Measurements from ENCODE around the gene SLC35C1. TPM values are rescaled to one million over a fixed set of nuclear protein-coding genes. Genes with fewer than 3 reads are reported as not detected.
"Not testable (repeated sequence)": the region's sequence is repeated elsewhere in the genome, so short reads cannot be mapped to it uniquely, and the experiment has no call there.

Gene SLC35C1
- total and polyA plus RNA-seq, 7 experiments from 2014 or later: 7.9 to 22.8 (median 13.9) TPM

- H3K9me3 Mint-ChIP-seq; DNase-seq; POLR2A ChIA-PET; H3K4me1 Mint-ChIP-seq; H3K4me3 ChIP-seq (ENCODE audit: low read length); H3K36me3 ChIP-seq (ENCODE audit: control insufficient read depth in 2 of 3, insufficient read depth in 3 of 3, low read length in 3 of 3); ATAC-seq; H3K9me3 ChIP-seq (ENCODE audit: control insufficient read depth in 2 of 3, low read length in 3 of 3); intact Hi-C loops (cut with micrococcal nuclease); H3K27me3 ChIP-seq (ENCODE audit: control insufficient read depth in 2 of 2, insufficient read depth in 2 of 2, low read length in 2 of 2); H3K27ac Mint-ChIP-seq; H3K4me3 Mint-ChIP-seq; H3K36me3 Mint-ChIP-seq; H3K27ac ChIP-seq (ENCODE audit: low read depth, low read length); H3K4me1 ChIP-seq (ENCODE audit: control insufficient read depth in 2 of 2, insufficient read depth in 2 of 2, low read length in 2 of 2): not testable (repeated sequence)
- CTCF ChIA-PET: interaction anchor here (0.7 to 1.6 kb wide), 2 partner anchors 8 to 731 kb away, joined by 4 read pairs; no protein-coding TSS in a partner anchor
- H3K27me3 Mint-ChIP-seq: peaks cover 0 to 41% (median 7%) of the 10 kb centered on the region in 5 donors
These were observed 21.5 kb downstream of the SLC35C1 start for GRCh38 chr11:45826492-45826891.

GRCh38 chr11:45827123-45827522 lies 22.2 kb downstream of the SLC35C1 start:
- CTCF ChIA-PET: no interaction called here
- no peaks in the 10 kb centered on the region for H3K36me3 ChIP-seq (ENCODE audit: control insufficient read depth in 2 of 3, insufficient read depth in 3 of 3, low read length in 3 of 3)
- intact Hi-C loops (cut with micrococcal nuclease): no loop called here

GRCh38 chr11:45828996-45829395 lies 24.0 kb downstream of the SLC35C1 start:
- Mint-ChIP-seq H3K4me1 (peaks cover 5 to 21% (median 5%) of the 10 kb centered on the region in 7 donors), H3K9me3 (peaks cover 0 to 9% (median 0%) of the 10 kb centered on the region in 11 donors), H3K4me3 (no peak overlapping the region), H3K36me3 (peaks cover 0 to 8% (median 0%) of the 10 kb centered on the region in 5 donors), H3K27me3 (peaks cover 0 to 37% (median 7%) of the 10 kb centered on the region in 5 donors), H3K27ac (no peak overlapping the region)
- no peaks in the 10 kb centered on the region for H3K9me3 ChIP-seq (ENCODE audit: control insufficient read depth in 2 of 3, low read length in 3 of 3)
- ChIA-PET CTCF (no interaction called here), POLR2A (no interaction called here)
- no peak overlapping the region for H3K4me3 ChIP-seq (ENCODE audit: low read length)
- H3K4me1 ChIP-seq (ENCODE audit: control insufficient read depth in 2 of 2, insufficient read depth in 2 of 2, low read length in 2 of 2): no peaks in the 10 kb centered on the region
- DNase-seq: no peak
- intact Hi-C loops (cut with micrococcal nuclease): no loop called here
- no peaks in the 10 kb centered on the region for H3K36me3 ChIP-seq (ENCODE audit: control insufficient read depth in 2 of 3, insufficient read depth in 3 of 3, low read length in 3 of 3)
- H3K27ac ChIP-seq (ENCODE audit: low read depth, low read length): no peak overlapping the region
- ATAC-seq: no peak
- no peaks in the 10 kb centered on the region for H3K27me3 ChIP-seq (ENCODE audit: control insufficient read depth in 2 of 2, insufficient read depth in 2 of 2, low read length in 2 of 2)

More at GRCh38 chr11:45827123-45827522, 22.2 kb downstream of the SLC35C1 start:
- Histone ChIP-seq H3K9me3 (ENCODE audit: control insufficient read depth in 2 of 3, low read length in 3 of 3) (no peaks in the 10 kb centered on the region), H3K4me1 (ENCODE audit: control insufficient read depth in 2 of 2, insufficient read depth in 2 of 2, low read length in 2 of 2) (no peaks in the 10 kb centered on the region), H3K27me3 (ENCODE audit: control insufficient read depth in 2 of 2, insufficient read depth in 2 of 2, low read length in 2 of 2) (no peaks in the 10 kb centered on the region), H3K4me3 (ENCODE audit: low read length) (no peak overlapping the region), H3K27ac (ENCODE audit: low read depth, low read length) (no peak overlapping the region)
- Mint-ChIP-seq H3K27me3 (peaks cover 0 to 41% (median 7%) of the 10 kb centered on the region in 5 donors), H3K4me1 (peaks cover 0 to 12% (median 0%) of the 10 kb centered on the region in 7 donors), H3K4me3 (no peak overlapping the region), H3K36me3 (peaks cover 0 to 4% (median 0%) of the 10 kb centered on the region in 5 donors), H3K27ac (no peak overlapping the region), H3K9me3 (peaks cover 0 to 9% (median 0%) of the 10 kb centered on the region in 11 donors)
- ATAC-seq (no peak), DNase-seq (no peak)
- POLR2A ChIA-PET: no interaction called here

- Mint-ChIP-seq H3K36me3 (peaks cover 0 to 10% (median 0%) of the 10 kb centered on the region in 5 donors), H3K9me3 (peaks cover 0 to 9% (median 0%) of the 10 kb centered on the region in 11 donors), H3K4me3 (no peak overlapping the region), H3K27me3 (peaks cover 0 to 32% (median 7%) of the 10 kb centered on the region in 5 donors), H3K27ac (peak overlapping the region in 1 of 9 donors; percentile 36), H3K4me1 (peaks cover 7 to 32% (median 11%) of the 10 kb centered on the region in 7 donors)
- Histone ChIP-seq H3K9me3 (ENCODE audit: control insufficient read depth in 2 of 3, low read length in 3 of 3) (no peaks in the 10 kb centered on the region), H3K27me3 (ENCODE audit: control insufficient read depth in 2 of 2, insufficient read depth in 2 of 2, low read length in 2 of 2) (no peaks in the 10 kb centered on the region), H3K4me3 (ENCODE audit: low read length) (no peak overlapping the region), H3K4me1 (ENCODE audit: control insufficient read depth in 2 of 2, insufficient read depth in 2 of 2, low read length in 2 of 2) (no peaks in the 10 kb centered on the region), H3K27ac (ENCODE audit: low read depth, low read length) (no peak overlapping the region), H3K36me3 (ENCODE audit: control insufficient read depth in 2 of 3, insufficient read depth in 3 of 3, low read length in 3 of 3) (no peaks in the 10 kb centered on the region)
- DNase-seq (no peak), ATAC-seq (no peak)
- ChIA-PET POLR2A (no interaction called here), CTCF (no interaction called here)
- intact Hi-C loops (cut with micrococcal nuclease): no loop called here
These were observed 25.6 kb downstream of the SLC35C1 start for GRCh38 chr11:45830596-45830995.

- H3K9me3 Mint-ChIP-seq: peaks cover 0 to 2% (median 0%) of the 10 kb centered on the region in 11 donors
- ChIA-PET CTCF (interaction anchor here (0.6 kb wide), 1 partner anchor 248 kb away, joined by 3 read pairs; no protein-coding TSS in a partner anchor), POLR2A (no interaction called here)
- H3K27ac Mint-ChIP-seq: no peak overlapping the region
- Histone ChIP-seq H3K9me3 (ENCODE audit: control insufficient read depth in 2 of 3, low read length in 3 of 3) (no peaks in the 10 kb centered on the region), H3K4me1 (ENCODE audit: control insufficient read depth in 2 of 2, insufficient read depth in 2 of 2, low read length in 2 of 2) (no peaks in the 10 kb centered on the region), H3K27me3 (ENCODE audit: control insufficient read depth in 2 of 2, insufficient read depth in 2 of 2, low read length in 2 of 2) (no peaks in the 10 kb centered on the region), H3K27ac (ENCODE audit: low read depth, low read length) (no peak overlapping the region), H3K36me3 (ENCODE audit: control insufficient read depth in 2 of 3, insufficient read depth in 3 of 3, low read length in 3 of 3) (no peaks in the 10 kb centered on the region), H3K4me3 (ENCODE audit: low read length) (no peak overlapping the region)
- no peak overlapping the region for H3K4me3 Mint-ChIP-seq
- no peak for DNase-seq
- peaks cover 0 to 21% (median 0%) of the 10 kb centered on the region in 5 donors for H3K36me3 Mint-ChIP-seq
- peaks cover 0 to 36% (median under 1%) of the 10 kb centered on the region in 5 donors for H3K27me3 Mint-ChIP-seq
- peaks cover 7 to 40% (median 11%) of the 10 kb centered on the region in 7 donors for H3K4me1 Mint-ChIP-seq
- ATAC-seq: no peak
- intact Hi-C loops (cut with micrococcal nuclease): no loop called here
These were observed 28.0 kb downstream of the SLC35C1 start for GRCh38 chr11:45832811-45833441.

- Histone ChIP-seq H3K27me3 (ENCODE audit: control insufficient read depth in 2 of 2, insufficient read depth in 2 of 2, low read length in 2 of 2) (no peaks in the 10 kb centered on the region), H3K9me3 (ENCODE audit: control insufficient read depth in 2 of 3, low read length in 3 of 3) (no peaks in the 10 kb centered on the region), H3K27ac (ENCODE audit: low read depth, low read length) (no peak overlapping the region), H3K36me3 (ENCODE audit: control insufficient read depth in 2 of 3, insufficient read depth in 3 of 3, low read length in 3 of 3) (no peaks in the 10 kb centered on the region), H3K4me3 (ENCODE audit: low read length) (no peak overlapping the region), H3K4me1 (ENCODE audit: control insufficient read depth in 2 of 2, insufficient read depth in 2 of 2, low read length in 2 of 2) (no peaks in the 10 kb centered on the region)
- DNase-seq (no peak), ATAC-seq (no peak)
- ChIA-PET CTCF (interaction anchor here (1.0 to 1.2 kb wide), 2 partner anchors 8 to 9 kb away, joined by 4 read pairs; no protein-coding TSS in a partner anchor), POLR2A (no interaction called here)
- Mint-ChIP-seq H3K36me3 (peaks cover 0 to 22% (median 0%) of the 10 kb centered on the region in 5 donors), H3K4me3 (peak overlapping the region in 2 of 10 donors; percentile 34 to 88), H3K27ac (peak overlapping the region in 3 of 9 donors; percentile 23 to 92 (median 75)), H3K27me3 (peaks cover 0 to 35% (median 0%) of the 10 kb centered on the region in 5 donors), H3K9me3 (peaks cover 0 to 4% (median 0%) of the 10 kb centered on the region in 11 donors), H3K4me1 (peaks cover 7 to 40% (median 11%) of the 10 kb centered on the region in 7 donors)
- intact Hi-C loops (cut with micrococcal nuclease): loop anchor here in 1 of 2 donors (1.0 kb wide), 3 partner anchors 10 to 28 kb away; partner anchors contain the start of genes CRY2 and SLC35C1
These were observed 28.8 kb downstream of the SLC35C1 start for GRCh38 chr11:45833761-45834160.

Data from naive thymus-derived CD4-positive, alpha-beta T cell (primary cell).